Measurements from ENCODE around the gene PHACTR1. TPM values are rescaled to one million over a fixed set of nuclear protein-coding genes. Genes with fewer than 3 reads are reported as not detected.

The PHACTR1 gene
- total RNA-seq, 2 experiments from 2014 or later = 0.11 TPM; not detected in 1

GRCh38 chr6:13046084-13046483 lies 329.5 kb downstream of the PHACTR1 start:
- POLR2A ChIA-PET = no interaction called here
- CTCF ChIA-PET = no interaction called here
- Mint-ChIP-seq H3K4me3 (no peak overlapping the region), H3K27me3 (peaks cover 4% of the 10 kb centered on the region), H3K27ac (no peak overlapping the region), H3K4me1 (ENCODE audit: low read depth) (no peaks in the 10 kb centered on the region), H3K9me3 (no peaks in the 10 kb centered on the region), H3K36me3 (ENCODE audit: low read depth) (no peaks in the 10 kb centered on the region)
- no peak for TF ChIP-seq CTCF (IDR thresholded peaks at IDR 0.05)
- no peak for DNase-seq
- no peak for ATAC-seq
- intact Hi-C loops (cut with micrococcal nuclease) = no loop called here

- TF ChIP-seq CTCF (IDR thresholded peaks at IDR 0.05) = no peak
- intact Hi-C loops (cut with micrococcal nuclease) = no loop called here
- H3K4me3 Mint-ChIP-seq = no peak overlapping the region
- ChIA-PET POLR2A (no interaction called here), CTCF (no interaction called here)
- no peak for ATAC-seq
- DNase-seq = no peak
- H3K27me3 Mint-ChIP-seq = peaks cover 4% of the 10 kb centered on the region
- no peaks in the 10 kb centered on the region for H3K36me3 Mint-ChIP-seq (ENCODE audit: low read depth)
- no peaks in the 10 kb centered on the region for H3K4me1 Mint-ChIP-seq (ENCODE audit: low read depth)
- no peaks in the 10 kb centered on the region for H3K9me3 Mint-ChIP-seq
- no peak overlapping the region for H3K27ac Mint-ChIP-seq
Measured at GRCh38 chr6:13048113-13048512, 331.5 kb downstream of the PHACTR1 start.

GRCh38 chr6:13049666-13050254 lies 333.2 kb downstream of the PHACTR1 start:
- intact Hi-C loops (cut with micrococcal nuclease) = no loop called here
- no peak overlapping the region for H3K27ac Mint-ChIP-seq
- DNase-seq = no peak
- no peaks in the 10 kb centered on the region for H3K4me1 Mint-ChIP-seq (ENCODE audit: low read depth)
- POLR2A ChIA-PET = no interaction called here
- H3K9me3 Mint-ChIP-seq = no peaks in the 10 kb centered on the region
- TF ChIP-seq CTCF (IDR thresholded peaks at IDR 0.05) = no peak
- no peaks in the 10 kb centered on the region for H3K36me3 Mint-ChIP-seq (ENCODE audit: low read depth)
- no peak for ATAC-seq
- peaks cover 9% of the 10 kb centered on the region for H3K27me3 Mint-ChIP-seq
- CTCF ChIA-PET = no interaction called here
- H3K4me3 Mint-ChIP-seq = no peak overlapping the region

GRCh38 chr6:13053006-13053461 lies 336.5 kb downstream of the PHACTR1 start:
- DNase-seq (no peak), ATAC-seq (no peak)
- H3K4me3 Mint-ChIP-seq = no peak overlapping the region
- H3K36me3 Mint-ChIP-seq (ENCODE audit: low read depth) = no peaks in the 10 kb centered on the region
- CTCF ChIA-PET = no interaction called here
- H3K27ac Mint-ChIP-seq = no peak overlapping the region
- POLR2A ChIA-PET = no interaction called here
- H3K27me3 Mint-ChIP-seq = peaks cover 16% of the 10 kb centered on the region
- no peak for TF ChIP-seq CTCF (IDR thresholded peaks at IDR 0.05)
- no peaks in the 10 kb centered on the region for H3K9me3 Mint-ChIP-seq
- no peaks in the 10 kb centered on the region for H3K4me1 Mint-ChIP-seq (ENCODE audit: low read depth)
- intact Hi-C loops (cut with micrococcal nuclease) = no loop called here

GRCh38 chr6:13058051-13058450 lies 341.5 kb downstream of the PHACTR1 start:
- H3K36me3 Mint-ChIP-seq (ENCODE audit: low read depth) = no peaks in the 10 kb centered on the region
- no peaks in the 10 kb centered on the region for H3K9me3 Mint-ChIP-seq
- H3K4me1 Mint-ChIP-seq (ENCODE audit: low read depth) = no peaks in the 10 kb centered on the region
- H3K4me3 Mint-ChIP-seq = no peak overlapping the region
- no peak overlapping the region for H3K27ac Mint-ChIP-seq
- peaks cover 12% of the 10 kb centered on the region for H3K27me3 Mint-ChIP-seq
- ATAC-seq (no peak), DNase-seq (no peak)
- no peak for TF ChIP-seq CTCF (IDR thresholded peaks at IDR 0.05)
- POLR2A ChIA-PET = no interaction called here
- CTCF ChIA-PET = interaction anchor here (1.3 kb wide), 1 partner anchor 10 kb away, joined by 4 read pairs; no protein-coding TSS in a partner anchor
- intact Hi-C loops (cut with micrococcal nuclease) = no loop called here
